GM18873 (cell line): Measurements from ENCODE around the gene BBS5.
A peak's percentile ranks its signal among the peaks of the same experiment; 100 is the strongest.
"Not testable (repeated sequence)": the region's sequence is repeated elsewhere in the genome, so short reads cannot be mapped to it uniquely, and the experiment has no call there.

Source experiments
- ATAC-seq: cut with Tn5 transposase; IDR thresholded peaks from one replicate; pipeline ENCODE4 v1.9.1; 2021; ENCODE audit warnings: mild to moderate bottlenecking, moderate library complexity, moderate number of reproducible peaks; ENCODE audit not compliant: unreplicated experiment, low FRiP score

BBS5 gene

GRCh38 chr2:169479257-169480078 is at the start of gene BBS5:
BBS5 (plus strand) TSS chr2:169479494; CDS start chr2:169479554, 60 bp downstream.
- ATAC-seq, result peak; percentile 86

- ATAC-seq, result not testable (repeated sequence)
These were observed 47.5 kb upstream of the BBS5 start for GRCh38 chr2:169431772-169432171.

DNA sequence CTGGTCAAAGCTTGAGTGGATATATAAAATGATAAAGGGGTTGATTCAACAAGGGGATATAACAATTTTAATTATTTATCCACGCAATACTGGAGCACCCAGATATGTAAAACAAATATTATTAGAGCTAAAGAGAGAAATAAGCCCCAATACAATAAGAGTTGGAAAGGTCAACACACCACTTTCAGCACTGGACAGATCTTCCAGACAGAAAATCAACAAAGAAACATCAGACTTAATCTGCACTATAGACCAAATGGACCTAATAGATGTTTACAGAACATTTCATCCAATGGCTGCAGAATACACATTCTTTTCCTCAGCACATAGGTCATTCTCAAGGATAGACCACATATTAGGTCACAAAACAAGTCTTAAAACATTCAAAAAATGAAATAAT is 45.1 kb upstream of the BBS5 start:
- ATAC-seq, result not testable (repeated sequence)

- ATAC-seq, result no peak
These were observed 40.7 kb upstream of the BBS5 start for GRCh38 chr2:169438466-169439072.

GRCh38 chr2:169439900-169440299 is 39.4 kb upstream of the BBS5 start:
- no peak for ATAC-seq

- ATAC-seq, result no peak
These were observed 32.8 kb upstream of the BBS5 start for GRCh38 chr2:169446452-169446851.

- ATAC-seq, result no peak
These were observed 31.0 kb upstream of the BBS5 start for GRCh38 chr2:169448316-169448715.

GRCh38 chr2:169448865-169449264 is 30.4 kb upstream of the BBS5 start:
- ATAC-seq, result no peak

- ATAC-seq, result no peak
These were observed 27.2 kb upstream of the BBS5 start for GRCh38 chr2:169452080-169452479.

- not testable (repeated sequence) for ATAC-seq
These were observed 26.2 kb upstream of the BBS5 start for GRCh38 chr2:169453044-169453443.

DNA sequence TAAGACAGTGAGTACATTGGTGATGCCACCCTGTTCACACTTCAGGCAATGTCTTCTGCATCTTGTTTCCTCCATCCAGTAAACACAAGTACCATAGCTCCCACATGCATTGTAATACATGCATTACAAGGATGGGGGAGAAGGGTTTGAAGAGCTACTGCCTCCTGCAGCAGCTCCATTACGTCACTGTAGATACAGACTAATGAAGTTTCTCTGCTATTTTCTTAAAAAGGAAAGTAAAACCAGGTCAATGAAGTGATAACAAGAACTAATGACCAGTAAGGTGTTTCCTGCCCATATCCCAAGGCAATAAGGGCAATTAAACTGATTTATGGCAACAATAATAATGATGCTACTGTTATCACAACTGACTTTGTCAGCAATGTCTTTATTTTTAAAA is 18.2 kb upstream of the BBS5 start:
- no peak for ATAC-seq

DNA sequence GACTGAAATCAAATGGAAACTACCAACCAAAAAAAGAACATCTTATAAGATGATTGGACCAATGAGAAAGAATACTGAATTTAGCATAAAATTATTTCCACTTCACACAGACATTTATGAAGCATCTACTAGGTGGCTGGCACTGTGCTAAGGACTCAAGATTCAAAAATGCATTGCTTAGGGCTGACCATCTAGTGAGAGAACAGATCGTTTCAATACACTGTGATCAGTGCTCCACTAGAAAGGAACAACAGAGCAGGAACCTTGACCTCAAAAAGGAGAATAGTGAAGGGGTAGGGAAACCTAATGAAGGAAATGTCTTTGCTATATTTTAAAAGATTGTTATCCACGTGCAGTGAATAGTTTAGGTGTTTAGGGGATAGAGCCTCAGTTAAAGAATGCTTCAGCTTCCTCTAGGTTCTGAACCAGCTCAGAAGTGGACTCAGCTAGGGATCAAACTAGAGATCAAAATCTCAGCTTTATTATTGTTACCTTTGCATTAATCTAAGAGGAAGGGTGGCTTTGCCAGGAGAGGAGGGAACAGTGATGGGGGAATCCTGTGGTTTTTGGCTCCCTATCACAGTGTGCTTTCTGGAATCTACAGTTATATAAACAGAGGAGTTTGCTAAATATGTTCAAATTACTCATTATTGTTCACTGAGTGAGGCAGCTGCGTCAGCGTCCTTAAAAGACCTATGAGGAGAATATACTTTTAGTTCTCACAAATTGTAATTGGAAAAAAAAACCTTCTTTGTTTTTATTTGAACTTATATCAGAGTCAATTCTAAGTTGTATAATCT is 16.2 kb upstream of the BBS5 start:
- no peak for ATAC-seq

DNA sequence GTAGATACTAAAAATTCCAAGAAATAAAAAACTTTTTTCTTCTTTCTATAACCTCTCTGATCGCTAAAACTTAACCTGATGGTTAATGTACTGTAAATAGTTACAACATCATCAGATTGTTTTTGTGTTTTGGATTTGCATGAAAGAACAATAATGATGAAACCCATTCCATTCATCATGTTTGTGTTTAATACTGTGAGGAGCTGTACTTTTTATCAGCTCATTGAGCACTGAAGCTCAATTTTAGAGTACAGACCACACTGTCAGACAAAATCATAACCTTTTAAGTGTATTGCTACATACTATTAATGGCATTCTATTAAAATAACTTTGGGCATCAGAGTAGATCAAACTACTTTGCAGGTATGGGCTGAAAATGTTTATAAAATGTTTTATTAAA is 14.8 kb upstream of the BBS5 start:
- ATAC-seq, result no peak

DNA sequence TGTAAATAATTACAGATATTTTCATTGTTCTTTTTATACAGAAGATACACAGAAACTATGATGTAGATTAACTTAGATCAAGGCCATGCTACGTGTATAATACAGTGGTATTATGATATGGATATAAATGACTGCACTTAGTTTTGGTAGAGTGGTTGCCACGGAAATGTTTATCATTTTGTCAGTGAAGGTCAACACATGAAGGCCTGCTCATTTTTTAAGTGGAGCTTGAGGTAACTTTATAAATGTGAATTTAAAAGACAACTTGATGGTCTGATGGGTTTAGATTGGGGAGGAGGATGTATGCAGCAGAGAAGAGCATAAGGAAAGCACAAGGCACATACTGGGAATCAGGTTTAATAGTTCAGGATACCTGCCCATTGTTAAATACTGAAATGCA is 14.4 kb upstream of the BBS5 start:
- ATAC-seq, result no peak

GRCh38 chr2:169468841-169469240 is 10.5 kb upstream of the BBS5 start:
- no peak for ATAC-seq

GRCh38 chr2:169469952-169470572 is 9.2 kb upstream of the BBS5 start:
- ATAC-seq, result no peak

GRCh38 chr2:169472249-169472648 is 7.0 kb upstream of the BBS5 start:
- no peak for ATAC-seq

- no peak for ATAC-seq
These were observed 2.8 kb upstream of the BBS5 start for GRCh38 chr2:169476459-169476858.

GRCh38 chr2:169478339-169478738 is 955 bp upstream of the BBS5 start:
- no peak for ATAC-seq

DNA sequence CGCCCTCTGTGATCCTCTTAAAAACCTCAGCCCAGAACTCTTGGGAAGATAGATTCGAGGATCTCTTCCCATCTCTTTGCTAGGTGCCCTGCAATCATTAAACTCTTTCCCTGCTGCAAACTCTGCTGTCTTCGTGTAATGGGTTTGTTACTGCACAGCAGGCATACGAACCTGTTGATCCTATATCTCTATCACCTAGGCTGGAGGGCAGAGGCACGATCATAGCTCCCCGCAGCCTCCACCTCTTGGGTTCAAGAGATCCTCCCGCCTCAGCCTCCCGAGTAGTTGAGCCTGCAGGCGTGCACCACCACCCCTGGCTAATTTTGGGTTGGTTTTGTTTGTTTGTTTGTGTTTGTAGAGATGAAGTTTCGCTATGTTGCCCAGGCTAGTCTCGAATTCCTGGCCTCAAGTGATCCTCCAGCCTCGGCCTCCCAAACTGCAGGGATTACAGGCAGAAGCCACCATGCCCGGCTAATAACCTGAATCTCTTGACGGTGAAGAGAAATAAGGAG is 493 bp upstream of the BBS5 start:
- no peak for ATAC-seq

DNA sequence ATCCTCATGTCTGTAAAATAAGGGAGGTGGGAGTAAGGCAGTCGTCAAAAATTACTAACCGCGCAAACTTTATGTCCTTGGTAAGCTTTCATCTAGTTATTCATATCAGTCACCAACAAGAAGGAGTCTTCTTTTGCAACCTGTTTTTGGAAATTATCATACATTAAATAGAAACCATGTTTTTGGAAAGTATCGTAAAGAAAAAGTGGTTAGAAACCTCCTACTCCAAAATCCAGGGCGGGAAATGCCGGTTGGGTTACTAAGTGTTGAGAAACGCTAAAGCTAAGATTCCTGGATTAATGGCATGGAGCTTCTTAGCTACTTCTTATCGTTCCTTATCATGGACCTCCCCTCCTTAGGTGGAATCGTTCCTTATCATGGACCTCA is 778 bp downstream of the BBS5 start:
- no peak for ATAC-seq
